HG03097 (cell line): ENCODE data around the gene GRID1.

Experiments
- ATAC-seq: cut with Tn5 transposase; IDR thresholded peaks from one replicate; pipeline ENCODE4 v1.9.1; 2021; ENCODE audit not compliant: unreplicated experiment, low FRiP score

GRID1 gene

DNA sequence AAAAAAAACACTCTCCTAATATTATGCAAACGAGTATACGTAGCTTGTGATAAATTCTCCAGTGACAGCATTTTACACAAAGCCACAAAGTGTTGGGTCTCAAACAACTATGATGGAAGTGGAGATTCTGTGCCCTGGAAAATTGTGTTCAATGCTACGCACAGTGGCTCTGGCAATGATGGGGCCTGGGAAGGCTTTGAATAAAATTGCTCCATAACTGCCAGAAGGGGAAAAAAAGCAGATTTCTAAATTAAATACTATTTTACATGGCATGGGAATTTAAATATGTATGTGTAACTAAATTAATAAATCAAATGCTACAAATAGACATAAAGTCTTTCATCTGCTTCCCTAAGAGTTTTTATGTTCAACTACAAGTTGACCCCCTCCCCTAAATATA, 306.7 kb downstream of the GRID1 start:
- no peak for ATAC-seq

DNA sequence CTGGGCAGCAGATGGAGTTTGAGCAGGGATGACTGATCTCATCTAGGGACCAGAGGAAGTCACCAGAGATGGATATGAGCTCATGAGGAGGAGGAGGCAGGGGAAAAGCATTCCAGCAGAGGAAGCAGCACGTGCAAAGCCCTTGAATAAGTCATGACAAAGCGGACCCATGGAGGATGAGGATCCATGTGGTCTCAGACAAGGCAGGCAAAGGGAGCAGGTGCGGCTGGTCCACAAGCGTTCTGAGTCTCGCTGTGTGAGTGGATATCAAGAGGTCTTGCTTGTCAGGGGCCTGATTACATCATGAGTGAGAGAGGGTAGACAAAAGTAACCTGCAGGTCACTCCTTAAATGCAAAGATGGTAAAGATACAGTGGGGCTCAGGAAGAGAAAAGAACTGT, 307.6 kb downstream of the GRID1 start:
- no peak for ATAC-seq

DNA sequence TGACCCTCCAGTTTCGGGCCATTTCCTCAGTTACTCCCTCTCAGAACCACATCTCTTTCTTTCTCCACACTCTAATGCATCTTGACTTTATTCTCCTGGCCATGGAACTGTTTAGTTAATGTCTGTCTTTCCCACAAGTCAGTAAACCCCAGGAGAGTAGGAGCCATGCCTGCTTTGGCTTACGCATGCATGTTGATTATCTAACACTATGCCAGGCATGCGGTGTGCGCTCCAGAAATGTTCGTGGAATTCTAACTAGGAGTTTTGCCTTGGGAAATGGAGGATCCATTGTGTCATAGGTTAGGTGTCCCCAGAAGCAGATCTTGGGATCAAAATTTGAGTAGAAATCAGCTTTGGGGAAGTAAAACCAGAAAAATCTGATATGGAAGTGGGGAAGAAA, 308.9 kb downstream of the GRID1 start:
- ATAC-seq, result no peak

DNA sequence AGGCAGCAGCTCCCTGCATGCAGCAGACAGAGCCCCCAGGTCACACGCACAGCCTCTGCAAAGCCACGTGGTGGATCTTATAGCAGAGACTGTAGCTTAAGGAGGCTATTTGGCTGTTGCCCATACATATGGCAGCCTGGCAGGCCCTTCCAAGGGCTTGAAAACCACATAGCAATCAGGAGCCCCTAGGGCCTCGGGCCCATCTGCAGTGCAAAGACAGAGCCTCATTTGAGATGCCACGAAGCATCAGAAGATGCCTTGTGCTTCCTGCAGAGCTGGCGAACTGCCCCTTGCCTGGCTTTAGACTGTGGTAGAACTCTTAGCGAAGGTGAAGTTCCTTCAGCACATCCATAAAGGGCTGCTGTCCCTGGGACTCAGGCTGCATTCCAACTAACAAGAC, 309.9 kb downstream of the GRID1 start:
- no peak for ATAC-seq

DNA sequence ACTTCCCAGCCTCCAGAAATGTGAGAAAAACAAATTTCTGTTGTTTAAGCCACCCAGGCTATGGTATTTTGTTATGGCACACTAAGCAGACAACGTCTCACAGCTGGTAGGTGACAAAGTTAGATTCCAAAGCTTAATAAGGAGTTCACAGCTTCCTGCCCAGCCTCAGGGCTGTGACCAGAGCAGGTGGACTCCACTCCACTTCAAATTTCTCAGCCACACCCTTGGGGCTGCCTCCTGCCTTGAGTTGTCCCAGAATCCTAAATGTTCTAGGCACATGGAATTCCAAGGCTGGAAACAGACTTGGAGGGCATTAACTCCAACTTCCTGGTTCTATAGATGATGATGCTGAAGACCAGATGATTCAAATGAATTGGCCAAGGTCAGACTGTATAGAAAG, 310.7 kb downstream of the GRID1 start:
- no peak for ATAC-seq

DNA sequence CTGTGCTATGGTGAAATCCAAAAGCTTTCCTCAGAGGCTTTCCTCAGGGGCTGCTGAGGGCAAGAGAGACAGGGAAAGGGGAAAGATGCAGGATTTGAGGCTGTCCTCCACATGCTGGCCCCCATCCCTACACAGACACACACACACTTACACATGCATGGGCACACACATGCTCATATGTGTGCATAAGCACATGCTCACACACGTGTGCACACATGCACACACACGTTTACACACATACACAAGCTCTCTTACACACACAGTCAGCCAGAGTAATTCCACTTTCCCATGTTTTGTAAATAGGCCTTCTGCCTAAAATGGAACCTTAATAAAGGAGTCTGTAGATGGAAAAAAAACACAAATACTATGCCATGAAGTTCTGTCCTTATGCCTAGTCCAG, 312.9 kb downstream of the GRID1 start:
- no peak for ATAC-seq

DNA sequence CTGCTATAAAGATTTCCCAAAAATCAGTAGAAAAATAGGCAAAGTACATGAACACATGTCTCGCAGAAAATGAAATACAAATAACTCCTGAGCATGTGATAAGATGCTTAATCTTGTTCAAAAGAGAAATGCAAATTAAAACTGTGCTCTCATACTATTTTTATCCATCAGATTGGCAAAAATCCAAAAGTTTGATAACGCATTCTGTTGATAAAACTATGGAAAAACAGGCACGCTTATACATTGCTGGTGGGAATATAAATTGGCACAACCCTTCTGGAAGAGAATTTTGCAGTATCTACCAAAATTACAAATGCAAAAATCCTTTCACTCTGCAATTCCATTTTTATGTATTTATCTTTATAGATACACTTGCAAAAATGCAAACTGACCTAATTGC, 315.0 kb downstream of the GRID1 start:
- ATAC-seq, result no peak

DNA sequence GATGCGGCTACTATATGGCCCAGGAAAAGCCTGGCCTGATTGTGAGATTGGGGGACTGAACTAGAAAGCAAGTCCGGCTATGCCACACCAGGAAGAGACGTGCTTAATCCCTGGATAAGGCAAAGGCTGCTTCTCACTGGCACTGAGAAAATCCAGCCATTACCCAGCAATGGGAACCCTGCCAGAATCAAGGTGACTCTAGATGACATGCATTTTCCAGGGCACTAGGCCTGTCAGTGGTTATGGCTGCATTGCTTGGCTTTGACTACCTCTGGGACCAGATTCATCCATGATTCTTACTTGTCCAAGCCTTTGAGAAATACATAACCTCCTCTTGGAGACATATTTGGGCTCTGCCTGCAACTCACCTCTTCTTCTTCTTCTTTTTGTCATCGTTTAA, 317.2 kb downstream of the GRID1 start:
- no peak for ATAC-seq

DNA sequence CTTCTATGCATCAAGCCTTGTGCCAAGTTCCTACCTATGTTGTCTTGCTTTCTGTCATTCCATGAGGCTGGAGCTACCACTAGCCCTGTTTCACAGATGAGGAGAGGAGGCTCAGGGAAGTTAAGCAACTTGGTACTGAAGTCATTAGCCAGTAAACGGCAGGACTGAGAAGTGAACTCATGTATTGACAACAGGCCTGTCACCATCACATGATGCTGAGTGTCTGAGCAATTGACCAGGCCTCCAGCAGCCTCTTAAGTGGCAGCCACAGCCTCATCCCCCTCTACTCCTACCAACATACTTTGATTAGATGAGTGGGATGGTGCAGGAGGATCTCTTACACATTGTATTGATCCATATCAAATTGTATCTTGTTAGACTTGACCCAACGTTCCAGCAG, 317.6 kb downstream of the GRID1 start:
- no peak for ATAC-seq

DNA sequence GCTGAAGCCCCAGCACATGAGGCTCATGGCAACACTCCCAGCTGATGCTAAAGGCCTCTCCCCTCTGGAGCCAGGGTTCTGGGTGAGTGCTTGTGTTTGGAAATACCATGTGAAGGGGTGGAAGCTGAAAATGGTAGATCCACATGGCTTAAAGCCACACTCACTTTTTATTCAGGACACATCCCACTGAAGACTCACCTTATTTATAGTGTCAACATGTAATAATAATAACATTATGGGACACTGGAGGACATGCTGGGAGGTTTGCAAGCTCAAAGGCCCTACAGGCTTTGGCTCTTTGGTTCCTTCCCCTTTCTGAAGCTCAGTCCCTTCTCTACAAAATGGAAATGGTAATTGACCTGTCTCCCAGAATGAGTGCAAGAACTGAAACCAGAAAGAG, 318.0 kb downstream of the GRID1 start:
- no peak for ATAC-seq

DNA sequence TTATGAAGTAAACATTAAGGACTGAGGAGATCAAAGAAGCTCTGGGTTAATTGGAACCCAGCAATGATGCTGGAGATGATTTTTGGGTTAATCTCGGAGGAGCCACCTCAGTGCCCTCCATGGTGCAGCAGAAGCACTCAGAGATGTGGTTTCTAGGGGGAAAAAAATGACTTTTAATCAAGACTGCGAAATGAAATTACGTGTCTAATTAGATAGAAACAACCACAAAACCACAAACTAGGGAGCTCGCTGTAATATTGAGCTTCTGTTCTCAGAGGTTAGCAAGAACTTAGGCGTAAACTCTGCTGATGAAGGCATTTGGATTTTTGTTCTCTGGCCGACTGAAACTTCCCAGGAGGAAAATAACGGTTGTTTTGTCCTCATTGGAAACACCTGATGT, 319.0 kb downstream of the GRID1 start:
- no peak for ATAC-seq

DNA sequence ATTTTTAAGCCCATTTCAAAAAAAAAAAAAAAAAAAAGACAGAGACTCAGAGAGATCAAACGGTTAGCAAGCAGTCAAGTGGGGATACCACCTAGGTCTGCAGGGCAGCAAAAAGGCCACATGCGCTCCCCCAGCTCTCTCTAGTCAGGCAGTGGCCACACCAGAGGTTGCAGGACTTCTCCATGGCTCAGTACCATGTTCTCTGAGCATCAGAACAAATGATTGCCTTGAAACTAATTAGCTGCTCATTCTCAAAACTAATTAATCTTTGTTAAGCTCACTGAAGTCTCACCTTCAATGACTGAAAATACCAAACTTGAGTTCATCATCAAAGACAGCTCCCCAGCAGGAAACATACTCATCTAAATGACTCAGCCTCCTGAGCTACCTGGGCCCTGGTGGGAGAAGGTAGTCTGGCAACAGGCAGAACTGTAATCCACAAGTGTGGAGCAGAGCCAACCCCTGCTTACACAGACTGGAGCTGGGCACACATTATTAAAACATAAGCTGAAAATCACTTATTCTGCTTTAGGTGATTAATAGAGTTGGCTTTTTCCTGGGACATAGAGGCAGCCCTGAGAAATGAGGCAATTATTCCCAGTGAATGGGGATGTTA, 319.6 kb downstream of the GRID1 start:
- no peak for ATAC-seq

DNA sequence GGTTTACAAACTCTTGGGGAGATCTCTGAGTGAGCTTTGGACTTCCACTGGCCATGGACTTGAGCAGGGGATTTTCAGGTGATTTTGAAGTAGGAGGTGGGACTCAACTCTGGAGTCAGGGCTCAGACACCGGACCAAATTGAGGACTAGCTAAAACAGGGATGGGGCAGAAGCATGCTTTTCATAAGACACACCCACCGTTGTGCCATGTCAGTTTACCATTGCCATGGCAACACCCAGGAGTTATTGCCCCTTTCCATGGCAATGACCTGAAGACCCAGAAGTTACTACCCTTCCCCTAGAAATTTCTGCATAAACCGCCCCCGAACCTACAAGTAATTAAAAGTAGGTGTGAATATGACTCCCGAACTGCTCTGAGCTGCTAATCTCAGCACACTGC, 320.7 kb downstream of the GRID1 start:
- ATAC-seq, result no peak

DNA sequence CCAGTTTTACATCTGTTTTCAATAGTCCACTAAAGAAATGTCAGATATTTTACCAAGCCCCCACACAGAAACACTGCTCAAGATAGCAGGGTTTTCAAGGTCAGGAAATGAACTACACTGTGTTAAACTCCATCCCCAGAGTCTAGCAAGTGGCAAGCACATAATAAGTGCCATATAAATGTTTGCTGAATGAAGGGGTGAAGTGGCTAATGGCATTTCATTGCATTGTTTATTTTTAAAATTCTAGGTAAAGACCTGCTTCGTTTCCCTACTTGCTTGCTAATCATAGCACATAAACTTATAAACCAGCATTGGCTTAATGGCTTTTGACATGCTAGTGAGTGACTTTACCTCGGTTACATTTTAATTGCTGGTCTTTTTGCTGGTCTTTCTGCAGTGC, 322.6 kb downstream of the GRID1 start:
- no peak for ATAC-seq

DNA sequence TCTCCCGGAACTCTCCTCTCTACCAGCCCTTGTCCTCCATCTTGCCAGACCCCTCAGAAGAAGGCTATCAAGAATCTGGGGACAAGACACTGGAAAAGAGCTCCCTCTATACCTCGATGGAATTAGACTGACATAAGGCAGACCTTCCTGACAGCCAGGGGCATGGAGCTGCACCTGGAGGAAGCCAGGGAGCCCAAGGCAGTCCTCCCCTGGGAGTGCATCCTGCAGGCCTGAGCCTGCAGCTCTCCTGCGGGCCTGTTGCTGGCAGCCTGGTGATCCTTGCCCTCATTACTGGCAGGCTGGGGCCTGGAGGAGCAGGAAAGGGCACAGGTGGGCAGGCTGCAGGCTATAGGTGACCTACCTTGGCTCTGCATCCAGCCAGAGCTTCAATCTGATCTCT, 323.4 kb downstream of the GRID1 start:
- no peak for ATAC-seq

DNA sequence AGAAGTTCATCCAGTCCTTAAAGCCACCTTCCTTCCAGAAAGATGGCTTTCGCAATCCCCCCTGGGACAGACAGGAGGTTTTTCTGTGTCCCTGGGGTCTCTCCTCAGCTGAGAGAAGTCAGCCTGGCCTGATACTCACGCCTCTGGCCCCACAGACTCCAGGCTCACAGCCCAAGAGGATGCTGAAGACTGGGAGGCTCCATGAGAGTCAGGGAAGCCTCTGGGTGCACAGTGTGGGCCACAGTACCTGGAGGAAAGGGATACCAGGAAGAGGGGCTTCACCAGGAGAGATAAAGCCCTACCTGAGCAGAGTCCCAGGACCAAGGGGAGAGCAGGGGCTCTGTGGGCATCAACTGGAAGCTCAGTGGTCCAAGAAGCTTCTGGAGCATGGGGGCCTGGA, 324.4 kb downstream of the GRID1 start:
- no peak for ATAC-seq

DNA sequence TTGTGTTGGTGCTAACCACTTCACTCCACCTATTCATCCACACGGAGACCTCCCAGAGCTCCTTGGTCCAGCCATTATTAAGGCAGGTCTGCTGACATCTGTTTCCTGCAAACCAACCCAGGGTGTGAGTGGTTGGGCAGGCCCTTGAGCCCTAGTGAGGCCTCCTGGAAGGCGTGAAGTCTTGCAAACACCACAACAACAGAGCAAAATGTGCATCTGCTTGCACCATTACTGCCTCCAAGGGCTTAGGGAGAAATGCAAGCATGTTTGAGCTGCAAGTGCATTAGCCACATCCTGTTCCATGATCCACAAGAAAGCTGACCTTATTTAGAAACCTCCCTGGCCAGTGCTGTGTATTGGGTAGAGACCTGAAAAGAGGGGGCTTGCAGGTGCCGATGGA, 325.5 kb downstream of the GRID1 start:
- no peak for ATAC-seq

DNA sequence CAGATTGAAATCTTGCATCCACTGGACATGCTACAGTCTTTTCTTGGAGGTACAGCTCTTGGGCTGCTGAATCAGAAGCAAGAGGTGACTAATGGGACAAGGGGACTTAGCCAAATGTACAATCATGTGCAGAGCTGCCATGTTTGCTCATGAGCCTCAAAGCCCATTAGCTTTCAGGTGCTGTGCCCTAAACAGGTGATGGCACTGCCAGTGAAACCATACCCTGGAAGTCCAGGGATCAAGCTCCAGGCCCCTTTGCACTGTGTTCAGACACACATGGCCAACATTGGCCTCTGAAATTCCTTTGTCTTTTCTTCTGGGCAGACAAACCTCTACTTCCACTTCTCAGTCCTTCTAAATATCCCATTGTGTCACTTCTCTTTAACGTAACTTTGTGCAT, 328.2 kb downstream of the GRID1 start:
- ATAC-seq, result no peak

DNA sequence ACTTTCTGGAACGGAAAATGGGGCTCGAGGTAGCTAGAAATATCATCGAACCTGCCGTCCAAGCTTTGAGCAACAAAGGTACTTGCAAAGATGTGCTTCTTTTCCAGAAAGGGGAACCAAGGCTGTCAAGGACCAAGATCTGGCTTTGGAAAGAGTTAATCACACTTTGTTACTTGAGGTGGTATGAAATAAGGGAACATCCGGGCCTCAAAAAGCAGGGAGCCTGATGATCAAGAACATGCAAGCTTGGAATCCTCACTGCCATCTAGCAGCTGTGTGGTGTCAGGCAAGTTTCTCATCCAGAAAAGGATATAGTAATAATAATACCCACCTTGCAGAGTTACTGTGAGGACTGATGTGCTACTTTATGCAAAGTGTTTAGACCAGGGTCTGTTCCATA, 329.5 kb downstream of the GRID1 start:
- ATAC-seq, result no peak

DNA sequence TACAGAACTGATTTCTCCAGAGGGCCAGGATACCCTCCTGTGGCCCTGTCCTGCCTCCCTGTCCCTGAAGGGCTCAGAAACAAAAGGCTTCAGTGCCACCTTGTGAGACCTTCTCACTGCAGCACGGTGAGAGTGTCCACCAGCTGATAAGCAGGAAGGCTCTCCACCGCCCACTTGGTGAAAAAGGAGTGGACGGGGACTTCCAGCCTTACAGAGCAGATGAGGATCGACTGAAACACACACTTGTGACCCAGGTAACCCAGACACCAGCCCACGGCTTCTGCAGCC, 330.1 kb downstream of the GRID1 start:
- ATAC-seq, result no peak

DNA sequence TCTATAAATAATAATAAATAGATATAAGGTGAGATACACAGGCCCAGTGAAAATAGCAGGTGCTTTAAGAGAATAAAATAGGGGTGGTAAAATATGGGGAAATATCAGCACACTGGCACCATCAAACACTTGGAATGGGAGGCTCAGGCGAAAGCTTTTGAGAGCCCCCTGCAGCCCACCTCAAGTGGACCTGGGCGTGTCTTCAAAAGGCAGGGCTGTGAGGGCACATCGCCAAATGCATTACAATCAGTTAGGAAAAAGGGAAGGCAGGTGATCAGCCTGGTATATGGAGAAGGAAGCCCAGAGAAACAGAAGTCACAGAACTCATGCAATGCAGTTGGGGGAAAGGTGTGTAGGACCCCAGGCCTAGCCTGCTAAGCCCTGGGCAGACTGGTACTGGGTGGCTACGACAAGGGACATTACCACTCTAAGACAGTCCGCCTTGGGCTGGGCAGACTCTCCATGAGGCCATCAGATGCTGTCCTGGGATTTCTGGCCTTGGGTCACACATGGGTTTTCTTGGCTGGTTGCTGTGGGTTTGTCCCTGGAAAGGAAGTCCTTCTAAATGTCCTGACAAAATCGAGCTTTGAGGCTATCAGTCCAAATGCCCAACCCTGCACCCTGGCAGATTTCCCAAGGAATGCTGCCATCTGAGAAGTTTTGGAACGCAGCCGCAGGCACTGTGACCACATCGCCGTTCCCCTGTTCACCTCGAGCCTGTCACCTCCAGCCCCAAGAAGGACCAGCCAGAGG, 330.6 kb downstream of the GRID1 start:
- ATAC-seq, result no peak

DNA sequence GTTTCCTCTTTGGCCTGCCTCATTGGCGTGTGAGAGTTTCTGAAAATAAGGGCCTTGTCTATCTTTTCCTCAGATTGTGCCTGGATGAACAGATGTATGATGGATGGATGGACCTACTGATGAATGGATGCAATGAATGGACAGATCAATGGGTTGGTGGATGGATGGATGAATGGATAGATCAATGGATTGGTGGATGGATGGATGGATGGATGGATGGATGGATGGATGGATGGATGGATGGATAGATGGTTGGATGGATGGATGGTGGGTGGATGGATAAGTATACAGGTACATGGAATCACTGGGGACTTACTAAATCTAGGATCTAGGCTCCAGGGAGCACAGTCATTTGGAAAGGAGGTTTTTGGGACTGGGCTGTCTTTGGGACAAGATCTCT, 331.9 kb downstream of the GRID1 start:
- no peak for ATAC-seq

DNA sequence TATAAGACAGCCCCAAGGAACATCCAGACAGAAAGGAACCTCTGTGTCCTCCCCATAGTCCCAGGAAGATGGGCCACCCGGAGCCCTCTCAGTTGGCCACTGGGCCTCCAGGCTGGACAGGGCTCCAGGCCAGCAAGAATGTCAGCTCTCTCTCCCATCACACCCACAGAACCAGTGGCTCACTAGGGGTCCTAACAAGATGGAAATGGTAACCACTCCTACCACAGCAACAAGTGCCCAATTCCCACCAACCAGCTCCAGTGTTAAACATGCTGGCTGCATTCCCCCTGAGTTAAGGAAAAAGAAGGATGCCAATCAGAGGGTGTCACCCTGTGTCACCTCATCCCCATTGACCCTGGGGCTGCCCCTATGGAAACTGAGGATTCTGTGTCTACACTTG, 333.0 kb downstream of the GRID1 start:
- ATAC-seq, result no peak
